Endometrial microvascular endothelial cells (primary cell): ENCODE data around the gene MORF4L1. TPM values are rescaled to one million over a fixed set of nuclear protein-coding genes. Genes with fewer than 3 reads are reported as not detected.
"Not testable (repeated sequence)": the region's sequence is repeated elsewhere in the genome, so short reads cannot be mapped to it uniquely, and the experiment has no call there.

Experiments
- in situ Hi-C: cut with HindIII; loops from 2 replicates; pipeline ENCODE4 v1.10.0; 2017; ENCODE audit warnings: low sequenced_read_pairs, low pct_unique_long_range_greater_than_20kb; ENCODE audit errors: inconsistent ontology term
- total RNA-seq: library from RNA; depleted of rRNA; stranded (reverse); fragments of >200 nt; gene quantifications from one replicate; pipeline ENCODE4 v1.2.3, GENCODE V29; 2015; ENCODE audit errors: inconsistent ontology term

MORF4L1 gene
- total RNA-seq, 1 donor from 2014 or later, result 236 TPM

DNA sequence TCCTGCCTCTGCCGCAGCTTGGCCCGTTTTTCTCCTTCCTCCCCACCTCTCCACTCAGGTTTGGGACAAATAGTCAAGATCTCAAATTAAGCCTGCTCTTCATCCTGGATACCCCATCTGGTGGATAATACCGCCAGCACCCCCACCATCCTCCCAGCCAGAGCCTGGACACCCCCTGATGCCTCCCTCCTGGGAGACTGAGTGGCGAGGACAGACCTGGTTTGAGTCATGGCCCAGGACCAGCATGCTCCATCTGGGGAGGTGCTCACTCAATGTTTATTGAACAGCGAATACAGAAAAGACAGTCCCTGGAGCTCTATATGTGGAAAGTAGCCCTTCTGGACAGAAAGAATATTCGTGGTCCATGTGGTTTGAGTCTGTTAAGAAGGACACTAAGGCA lies 48.8 kb downstream of the MORF4L1 start:
- in situ Hi-C loops, result no loop called here

DNA sequence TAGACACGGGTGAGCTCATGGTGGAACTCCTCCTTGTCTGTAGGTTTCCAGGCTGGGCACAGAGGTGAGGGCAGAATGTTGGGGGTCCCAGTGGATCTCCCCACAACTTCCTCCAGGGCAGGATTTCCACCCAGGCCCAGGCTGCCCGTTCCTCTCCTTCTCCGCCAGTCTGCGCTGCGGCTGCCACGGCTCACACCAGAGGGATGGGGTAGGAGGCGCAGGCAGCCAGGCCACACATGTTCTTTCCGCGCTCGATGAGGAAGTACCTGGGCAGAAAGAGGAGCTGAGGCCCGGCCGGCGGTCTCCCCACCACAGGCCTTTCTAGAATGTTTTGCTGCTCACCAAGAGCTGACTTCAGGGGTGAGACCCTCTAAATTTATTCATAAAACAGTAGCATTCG lies 49.2 kb downstream of the MORF4L1 start:
- in situ Hi-C loops, result no loop called here

DNA sequence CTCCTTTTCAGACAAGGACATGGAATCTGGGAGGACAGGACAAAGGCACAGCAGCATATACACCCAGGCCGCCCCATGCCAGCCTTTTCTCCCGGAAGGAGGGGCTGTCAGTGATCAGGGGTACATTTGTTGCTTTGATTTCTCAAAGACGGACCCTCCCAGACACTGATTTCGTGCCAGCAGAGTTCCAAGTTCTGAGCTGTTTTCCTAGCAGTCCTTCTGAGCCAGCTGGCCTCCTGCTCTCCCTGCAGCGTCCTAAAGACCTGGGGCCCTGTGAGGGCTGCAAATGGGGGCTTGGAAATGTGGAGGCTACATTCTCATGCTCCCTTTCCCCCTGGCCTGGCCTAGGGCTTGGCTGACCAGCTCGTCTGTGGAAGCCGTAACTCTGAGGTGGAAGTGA lies 49.8 kb downstream of the MORF4L1 start:
- in situ Hi-C loops, result no loop called here

DNA sequence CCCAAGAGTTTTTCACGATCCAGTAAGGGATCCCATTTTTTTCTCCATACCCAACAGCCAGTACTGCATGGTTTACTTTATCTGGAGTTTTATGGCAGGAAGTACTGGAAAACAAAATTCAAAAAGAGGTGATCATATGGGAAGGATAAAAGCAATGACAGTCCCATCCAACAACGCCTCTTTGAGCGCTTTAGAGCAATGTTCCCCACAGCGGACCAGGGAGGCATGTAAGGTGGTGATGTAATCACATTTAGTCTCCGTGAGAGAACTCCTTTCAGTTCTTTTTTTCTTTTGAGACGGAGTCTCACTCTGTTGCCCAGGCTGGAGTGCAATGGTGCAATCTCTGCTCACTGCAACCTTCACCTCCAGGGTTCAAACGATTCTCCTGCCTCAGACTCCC lies 50.3 kb downstream of the MORF4L1 start:
- in situ Hi-C loops, result no loop called here

DNA sequence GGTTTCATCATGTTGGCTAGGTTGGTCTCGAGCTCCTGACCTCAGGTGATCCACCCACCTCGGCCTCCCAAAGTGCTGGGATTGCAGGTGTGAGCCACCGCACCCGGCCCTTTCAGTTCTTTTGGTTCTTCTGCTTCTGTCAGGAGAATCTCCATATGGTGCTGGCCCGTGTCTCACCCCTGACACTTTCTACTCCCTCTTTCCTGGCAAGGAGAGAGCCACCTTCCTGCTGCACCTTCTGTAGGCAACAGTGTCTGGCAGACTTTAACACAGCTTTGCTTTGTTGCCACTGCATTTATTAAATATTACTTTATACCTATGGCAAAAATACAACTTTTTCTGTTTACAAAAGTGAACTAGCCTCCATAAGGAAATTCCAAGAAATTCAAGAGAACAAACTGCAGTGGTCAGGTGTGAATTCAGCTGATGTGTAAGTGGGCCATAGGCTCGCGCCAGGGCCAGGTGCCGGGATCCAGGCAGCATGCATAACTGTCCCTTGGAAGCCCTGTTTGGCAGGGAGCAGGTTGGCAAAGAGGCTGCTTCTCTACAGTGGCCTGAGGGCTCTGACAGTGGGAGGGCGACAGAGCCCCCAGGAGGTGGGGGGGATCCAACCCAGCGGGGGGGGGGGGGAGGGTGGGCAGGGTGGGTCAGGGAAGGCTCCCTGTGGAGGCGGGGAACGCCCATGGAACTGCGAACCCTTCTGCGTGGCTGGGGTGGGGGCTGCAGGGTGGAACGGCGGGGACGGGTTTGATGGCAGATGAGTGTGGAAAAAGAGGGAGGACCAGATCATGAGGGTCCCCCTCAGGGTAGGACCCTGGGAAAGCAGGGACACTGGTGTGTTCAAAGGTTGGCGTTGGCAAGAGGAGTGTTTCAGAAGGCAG lies 51.0 kb downstream of the MORF4L1 start:
- in situ Hi-C loops, result no loop called here

DNA sequence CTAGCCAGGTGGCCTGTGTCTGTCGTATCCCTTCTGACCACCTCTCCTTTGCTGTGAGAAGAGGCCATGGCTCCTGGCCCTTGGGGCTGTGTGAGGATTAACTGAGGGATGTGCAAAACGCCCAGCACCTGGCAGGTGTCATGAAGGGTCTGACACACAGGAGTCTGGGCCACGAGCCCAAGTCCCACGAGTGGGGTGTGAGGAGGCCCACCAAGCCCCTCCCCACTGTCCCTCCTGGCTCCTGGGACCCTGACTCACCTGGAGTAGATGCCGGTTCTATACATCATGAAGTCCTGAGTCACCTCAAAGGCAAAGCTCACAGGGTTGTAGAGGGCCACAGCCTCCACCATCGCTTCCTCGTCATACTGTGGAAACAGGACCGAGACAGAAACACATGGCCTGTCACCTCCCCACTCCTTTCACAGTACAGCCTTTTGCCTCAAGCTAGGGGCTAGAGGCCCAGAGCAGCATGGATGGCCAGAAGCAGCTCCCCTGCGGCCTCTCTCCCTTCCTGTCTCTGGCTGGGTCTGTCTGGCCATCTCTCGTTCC lies 52.5 kb downstream of the MORF4L1 start:
- in situ Hi-C loops, result no loop called here

DNA sequence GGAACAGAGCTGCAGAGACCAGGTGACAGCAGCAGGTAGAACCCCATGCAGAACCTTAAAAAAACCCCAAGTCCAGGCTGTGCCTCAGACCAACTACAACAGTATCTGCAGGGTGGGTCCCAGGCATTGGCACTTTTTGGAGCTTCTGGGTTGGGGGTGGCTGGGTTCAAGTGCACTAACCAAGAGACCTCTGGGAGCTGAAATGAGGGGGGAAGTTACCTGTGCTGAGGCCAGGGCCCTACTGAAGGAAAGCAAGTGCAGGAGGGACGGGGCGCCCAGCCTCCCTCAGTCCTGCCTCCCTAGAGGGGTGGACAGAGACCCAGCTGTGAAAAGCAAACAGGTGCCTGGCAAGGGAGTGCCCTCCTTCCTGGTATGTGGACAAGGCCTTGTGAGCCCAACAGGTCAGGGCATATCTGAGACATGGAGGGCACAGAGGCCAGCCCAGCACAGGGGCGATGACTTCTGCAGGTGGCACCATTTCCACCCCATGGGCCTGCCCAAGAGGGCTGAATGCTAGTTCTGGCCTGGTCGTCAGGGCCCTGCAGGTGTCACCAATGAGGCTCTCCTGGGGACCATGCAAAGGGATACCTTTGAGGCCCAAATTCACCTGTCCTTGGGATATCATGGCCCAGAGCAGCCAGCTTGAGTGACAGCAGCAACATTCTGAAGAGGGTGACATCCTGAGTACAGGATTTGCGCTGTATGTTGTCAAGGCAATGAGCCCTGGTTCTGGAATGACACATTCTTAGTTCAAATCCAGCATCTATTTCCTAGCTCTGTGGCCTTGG lies 53.5 kb downstream of the MORF4L1 start:
- in situ Hi-C loops, result no loop called here

DNA sequence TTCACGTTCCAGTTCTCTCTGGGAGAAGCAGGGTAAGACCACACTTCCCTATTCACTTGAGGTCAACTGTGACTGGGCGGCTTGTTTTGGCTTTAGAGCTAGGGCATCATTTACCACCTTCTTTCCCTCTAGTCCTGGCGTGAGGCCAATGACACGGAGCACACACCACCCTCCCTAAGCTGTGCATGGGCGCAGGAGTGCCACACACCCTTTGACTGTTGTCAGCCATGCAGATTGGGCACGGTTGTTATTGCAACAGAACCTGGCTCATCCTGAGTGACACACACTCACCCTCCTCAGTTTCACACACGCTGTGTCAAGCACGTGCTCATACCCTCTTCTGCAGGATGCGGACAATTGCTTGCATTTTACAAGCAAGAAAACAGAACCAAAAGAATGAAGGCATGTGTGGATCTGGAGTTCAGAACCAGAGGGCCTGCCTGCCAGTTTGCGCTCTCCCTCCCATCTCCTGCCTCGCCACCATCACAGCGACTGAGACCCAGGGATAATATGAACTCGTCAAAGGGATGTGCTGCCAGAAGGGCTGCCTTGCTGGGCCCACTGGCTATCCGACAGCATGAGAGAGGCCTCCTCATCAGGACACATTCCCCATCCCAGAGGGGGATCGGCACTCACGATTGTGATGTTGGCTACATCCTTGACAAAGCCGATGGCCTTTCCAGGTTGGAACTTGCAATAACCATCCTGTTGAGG lies 54.5 kb downstream of the MORF4L1 start:
- in situ Hi-C loops, result no loop called here

DNA sequence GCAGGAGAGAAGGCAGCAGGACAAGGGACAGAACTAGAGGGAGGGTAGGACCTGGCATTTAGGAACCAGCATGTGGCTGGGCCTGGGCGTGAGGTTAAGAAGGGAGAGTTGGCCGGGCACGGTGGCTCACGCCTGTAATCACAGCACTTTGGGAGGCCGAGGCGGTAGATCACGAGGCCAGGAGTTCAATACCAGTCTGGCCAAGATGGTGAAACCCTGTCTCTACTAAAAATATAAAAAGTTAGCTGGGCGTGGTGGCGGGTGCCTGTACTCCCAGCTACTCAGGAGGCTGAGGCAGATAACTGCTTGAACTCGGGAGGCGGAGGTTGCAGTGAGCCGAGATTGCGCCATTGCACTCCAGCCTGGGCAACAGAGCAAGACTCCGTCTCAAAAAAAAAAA lies 55.5 kb downstream of the MORF4L1 start:
- in situ Hi-C loops, result not testable (repeated sequence)

DNA sequence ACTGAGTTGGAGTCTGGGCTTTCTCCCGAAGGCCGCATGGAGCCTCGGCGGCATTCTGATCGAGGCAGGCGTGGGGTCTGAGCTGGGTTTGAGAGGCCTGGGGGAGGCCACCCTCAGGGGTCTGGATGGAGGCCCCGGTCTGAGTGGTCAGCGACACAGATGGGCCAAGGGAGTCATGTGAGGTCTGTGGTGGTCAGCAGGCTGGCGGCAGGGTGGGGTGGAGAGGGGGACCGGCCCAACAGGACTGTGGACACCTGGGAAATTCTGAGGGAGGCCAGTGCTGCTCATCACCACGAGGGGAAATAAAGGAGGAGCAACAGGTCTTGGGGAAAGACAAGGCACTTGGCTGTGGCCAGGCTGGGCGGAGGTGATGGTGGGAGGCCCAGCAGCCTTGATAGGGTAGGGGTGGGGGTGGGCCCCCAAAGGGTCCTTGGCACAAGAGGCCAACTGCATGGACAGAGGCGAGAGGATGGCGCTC lies 56.0 kb downstream of the MORF4L1 start:
- in situ Hi-C loops, result no loop called here

DNA sequence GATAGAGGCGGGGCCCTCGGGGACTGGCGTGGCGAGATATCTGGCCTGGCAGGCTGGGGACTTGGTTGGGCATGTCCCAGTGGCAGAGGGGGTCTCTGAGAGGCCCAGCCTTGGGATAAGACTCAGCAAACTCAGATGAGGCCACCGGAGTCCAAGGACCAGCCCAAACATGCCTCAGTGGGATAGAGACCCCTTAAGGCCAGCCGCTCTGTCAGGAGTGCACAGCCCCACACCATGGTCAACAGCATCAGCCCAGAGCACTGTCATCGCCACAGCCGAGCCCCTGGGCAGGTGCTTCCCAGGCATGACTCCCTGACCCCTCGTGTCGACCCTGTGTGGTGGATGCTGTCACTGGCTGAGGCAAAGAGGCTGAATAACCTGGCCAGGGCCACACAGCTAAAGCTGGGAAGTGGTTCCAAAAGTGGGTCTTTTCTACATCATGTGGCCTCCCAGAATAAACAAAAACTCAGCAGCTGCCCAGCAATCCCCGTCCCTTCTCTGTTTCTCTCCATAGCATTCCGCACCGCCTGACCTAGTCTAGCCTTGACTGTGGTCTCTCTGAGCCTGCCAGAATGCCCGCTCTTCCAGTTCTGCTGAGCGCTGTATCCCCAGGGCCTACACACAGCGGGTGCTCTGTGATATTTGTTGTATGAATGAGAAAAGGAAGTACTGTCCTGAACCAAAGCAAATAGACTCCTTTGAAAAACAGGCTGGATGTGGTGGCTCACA lies 57.0 kb downstream of the MORF4L1 start:
- in situ Hi-C loops, result no loop called here

DNA sequence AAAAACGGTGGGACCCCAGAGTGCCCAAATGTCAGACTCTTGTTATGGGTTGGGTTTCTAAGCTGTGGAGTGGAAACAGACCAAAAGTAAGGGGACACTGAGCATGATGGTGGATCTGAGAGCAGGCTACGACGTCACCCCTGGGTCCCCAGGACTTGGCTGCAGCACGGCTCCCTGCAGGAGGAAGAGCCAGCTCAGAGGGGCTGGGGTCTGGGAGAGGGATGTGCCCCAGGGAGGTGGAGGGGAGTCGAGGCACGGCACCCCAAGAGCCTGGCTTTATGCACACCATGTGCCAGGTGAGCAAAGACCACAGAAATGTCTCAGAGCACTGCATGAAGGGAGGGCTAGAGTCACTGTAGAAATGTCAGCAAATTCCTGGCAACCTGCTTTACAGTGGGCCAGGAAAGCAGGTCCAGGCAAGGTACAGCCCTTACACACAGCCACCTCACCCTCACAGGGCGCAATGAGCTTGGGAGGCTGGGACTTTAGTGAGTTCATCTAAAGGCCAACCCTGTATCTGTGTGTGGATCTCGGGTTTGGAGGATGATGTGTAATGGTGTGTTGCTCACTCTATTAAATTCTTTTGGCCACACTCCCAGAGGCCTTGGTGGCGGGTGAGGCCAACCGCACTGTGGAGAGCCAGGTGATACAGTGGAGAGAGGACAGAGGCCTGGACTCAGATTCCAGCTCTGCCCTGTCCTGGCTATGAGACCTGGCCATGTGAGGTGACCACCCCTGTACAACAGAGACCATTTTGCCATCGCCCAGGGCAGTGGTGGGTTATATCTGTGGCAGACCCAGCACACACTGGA lies 58.1 kb downstream of the MORF4L1 start:
- in situ Hi-C loops, result no loop called here

DNA sequence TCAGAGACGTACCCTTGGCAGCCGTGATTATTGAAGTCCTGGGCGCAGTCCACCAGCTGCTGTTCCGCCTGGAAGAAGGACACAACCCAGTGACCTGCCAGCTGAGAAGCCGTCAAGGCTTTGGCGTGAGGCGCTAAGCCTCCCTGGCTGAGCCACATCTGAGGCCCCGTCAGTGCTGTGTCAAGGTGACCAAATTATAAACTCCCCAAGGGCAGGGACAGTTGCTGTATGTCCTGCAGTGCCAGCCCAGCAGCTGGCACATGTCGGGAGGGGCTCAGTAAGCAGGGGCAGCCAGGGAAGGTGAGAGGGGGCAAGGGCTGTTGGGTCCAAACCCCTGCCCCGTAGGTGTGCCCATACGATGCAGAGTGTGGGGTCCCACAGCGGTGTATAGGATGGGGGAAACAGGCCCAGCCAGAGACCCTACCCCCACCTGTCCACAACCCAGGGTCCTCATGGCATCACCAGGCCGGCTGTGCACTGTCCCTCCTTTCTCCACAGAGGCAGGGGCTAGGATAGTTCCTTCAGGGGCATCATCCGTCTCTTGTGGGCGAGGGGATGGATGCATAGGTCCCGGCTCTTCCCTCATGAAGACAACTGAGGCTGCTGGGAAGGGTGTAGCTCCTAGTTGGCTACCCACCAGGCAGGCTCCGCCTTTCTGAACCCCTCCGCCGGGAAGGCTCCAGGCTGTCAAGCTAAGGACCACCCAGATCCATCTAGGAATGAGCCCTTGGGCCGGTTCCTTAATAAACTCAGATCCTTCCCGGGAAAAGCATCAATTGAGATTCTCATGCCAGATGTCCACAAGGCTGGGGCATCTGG lies 59.0 kb downstream of the MORF4L1 start:
- in situ Hi-C loops, result no loop called here

DNA sequence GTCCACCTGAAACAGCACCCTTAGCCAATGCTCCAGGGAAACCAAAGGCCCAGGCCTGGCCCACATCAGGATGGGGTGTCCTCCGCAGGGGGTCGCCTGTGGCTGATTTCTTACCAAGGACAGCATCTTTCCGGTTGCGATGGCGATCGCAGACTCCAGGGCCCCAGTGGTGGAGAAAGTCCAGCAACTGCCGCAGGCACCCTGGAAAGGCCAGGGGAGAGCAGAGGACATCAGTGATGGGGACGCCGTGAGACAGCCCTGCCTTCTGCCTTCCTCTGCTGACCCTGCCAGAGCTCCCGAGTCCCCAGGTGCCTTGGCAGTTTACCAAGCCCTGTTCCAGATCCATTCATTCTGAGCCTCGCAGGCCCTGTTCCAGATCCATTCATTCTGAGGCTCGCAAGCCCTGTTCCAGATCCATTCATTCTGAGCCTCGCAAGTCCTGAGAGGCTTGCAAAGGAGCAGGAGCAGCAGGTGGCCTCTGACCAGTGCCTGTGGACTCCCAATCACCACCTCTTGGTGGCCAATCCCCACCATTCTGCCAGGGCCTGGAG lies 59.6 kb downstream of the MORF4L1 start:
- in situ Hi-C loops, result no loop called here

DNA sequence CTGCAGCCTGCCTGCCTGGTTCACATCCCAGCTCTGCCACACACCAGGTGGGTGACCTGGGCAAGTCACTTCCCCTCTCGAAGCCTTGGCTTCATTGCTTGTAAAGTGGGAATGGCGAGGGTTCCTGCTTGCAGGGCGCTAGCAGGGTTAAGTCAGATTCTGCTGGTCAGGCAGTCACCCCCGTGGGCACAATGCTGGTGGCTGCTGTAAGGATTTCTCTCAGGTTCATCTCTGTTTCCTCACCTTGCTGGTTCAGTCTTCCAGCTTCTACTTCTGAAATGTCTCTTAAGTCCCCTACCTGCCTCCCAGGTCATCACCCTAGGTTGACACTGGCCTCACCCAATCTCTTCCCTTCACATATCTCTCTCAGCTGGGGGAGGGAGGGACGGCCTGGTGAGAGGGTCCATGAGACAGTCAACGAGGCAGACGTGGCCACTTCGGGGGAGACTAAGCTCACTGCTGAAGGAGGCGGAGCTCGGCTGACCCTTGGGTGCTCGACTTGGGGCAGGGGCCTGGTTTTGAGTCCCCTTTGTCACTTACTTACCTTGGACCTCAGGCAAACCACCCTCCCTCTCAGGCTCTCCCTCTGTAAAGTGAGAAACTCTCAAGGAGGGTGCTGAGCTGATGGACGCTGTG lies 60.6 kb downstream of the MORF4L1 start:
- in situ Hi-C loops, result no loop called here
